Loucy (cell line): ENCODE results near the gene CYSTM1.

ENCODE experiments used
- EZH2phosphoT487 ChIP-seq: fragments of 200-600 bp; IDR thresholded peaks from 2 replicates; pipeline ENCODE4 v1.6.1; 2018; ENCODE audit warnings: antibody characterized with exemption, mild to moderate bottlenecking, moderate library complexity, borderline replicate concordance
- TF ChIP-seq, protein P1 (sequence below): fragments of 200-600 bp; sonication (generic); conservative IDR thresholded peaks from 2 replicates; pipeline ENCODE4 v1.5.1; 2014; ENCODE audit warnings: mild to moderate bottlenecking, antibody characterized with exemption, low read length

- TF ChIP-seq, protein P1, sequence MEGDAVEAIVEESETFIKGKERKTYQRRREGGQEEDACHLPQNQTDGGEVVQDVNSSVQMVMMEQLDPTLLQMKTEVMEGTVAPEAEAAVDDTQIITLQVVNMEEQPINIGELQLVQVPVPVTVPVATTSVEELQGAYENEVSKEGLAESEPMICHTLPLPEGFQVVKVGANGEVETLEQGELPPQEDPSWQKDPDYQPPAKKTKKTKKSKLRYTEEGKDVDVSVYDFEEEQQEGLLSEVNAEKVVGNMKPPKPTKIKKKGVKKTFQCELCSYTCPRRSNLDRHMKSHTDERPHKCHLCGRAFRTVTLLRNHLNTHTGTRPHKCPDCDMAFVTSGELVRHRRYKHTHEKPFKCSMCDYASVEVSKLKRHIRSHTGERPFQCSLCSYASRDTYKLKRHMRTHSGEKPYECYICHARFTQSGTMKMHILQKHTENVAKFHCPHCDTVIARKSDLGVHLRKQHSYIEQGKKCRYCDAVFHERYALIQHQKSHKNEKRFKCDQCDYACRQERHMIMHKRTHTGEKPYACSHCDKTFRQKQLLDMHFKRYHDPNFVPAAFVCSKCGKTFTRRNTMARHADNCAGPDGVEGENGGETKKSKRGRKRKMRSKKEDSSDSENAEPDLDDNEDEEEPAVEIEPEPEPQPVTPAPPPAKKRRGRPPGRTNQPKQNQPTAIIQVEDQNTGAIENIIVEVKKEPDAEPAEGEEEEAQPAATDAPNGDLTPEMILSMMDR = no peak
- TF ChIP-seq EZH2phosphoT487 = no peak
These were observed 974 bp upstream of the CYSTM1 start for GRCh38 chr5:140174014-140174413.
